Stimulated activated CD8-positive, alpha-beta memory T cell treated with anti-CD3 and anti-CD28 coated beads, Interleukin-7, amount 100 ng/mL, for 48 hours (primary cell): ENCODE data around the gene DUSP16.
A peak's percentile ranks its signal among the peaks of the same experiment; 100 is the strongest.
"Not testable (repeated sequence)": the region's sequence is repeated elsewhere in the genome, so short reads cannot be mapped to it uniquely, and the experiment has no call there.

ENCODE experiments used
- DNase-seq, 2 donors: peaks; one replicate each; pipeline ENCODE4 v3.0.0-alpha.2; 2020; ENCODE audit warnings: low read depth in 1 of 2; ENCODE audit errors: extremely low read depth in 1 of 2

Gene DUSP16, protein sequence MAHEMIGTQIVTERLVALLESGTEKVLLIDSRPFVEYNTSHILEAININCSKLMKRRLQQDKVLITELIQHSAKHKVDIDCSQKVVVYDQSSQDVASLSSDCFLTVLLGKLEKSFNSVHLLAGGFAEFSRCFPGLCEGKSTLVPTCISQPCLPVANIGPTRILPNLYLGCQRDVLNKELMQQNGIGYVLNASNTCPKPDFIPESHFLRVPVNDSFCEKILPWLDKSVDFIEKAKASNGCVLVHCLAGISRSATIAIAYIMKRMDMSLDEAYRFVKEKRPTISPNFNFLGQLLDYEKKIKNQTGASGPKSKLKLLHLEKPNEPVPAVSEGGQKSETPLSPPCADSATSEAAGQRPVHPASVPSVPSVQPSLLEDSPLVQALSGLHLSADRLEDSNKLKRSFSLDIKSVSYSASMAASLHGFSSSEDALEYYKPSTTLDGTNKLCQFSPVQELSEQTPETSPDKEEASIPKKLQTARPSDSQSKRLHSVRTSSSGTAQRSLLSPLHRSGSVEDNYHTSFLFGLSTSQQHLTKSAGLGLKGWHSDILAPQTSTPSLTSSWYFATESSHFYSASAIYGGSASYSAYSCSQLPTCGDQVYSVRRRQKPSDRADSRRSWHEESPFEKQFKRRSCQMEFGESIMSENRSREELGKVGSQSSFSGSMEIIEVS

DNA sequence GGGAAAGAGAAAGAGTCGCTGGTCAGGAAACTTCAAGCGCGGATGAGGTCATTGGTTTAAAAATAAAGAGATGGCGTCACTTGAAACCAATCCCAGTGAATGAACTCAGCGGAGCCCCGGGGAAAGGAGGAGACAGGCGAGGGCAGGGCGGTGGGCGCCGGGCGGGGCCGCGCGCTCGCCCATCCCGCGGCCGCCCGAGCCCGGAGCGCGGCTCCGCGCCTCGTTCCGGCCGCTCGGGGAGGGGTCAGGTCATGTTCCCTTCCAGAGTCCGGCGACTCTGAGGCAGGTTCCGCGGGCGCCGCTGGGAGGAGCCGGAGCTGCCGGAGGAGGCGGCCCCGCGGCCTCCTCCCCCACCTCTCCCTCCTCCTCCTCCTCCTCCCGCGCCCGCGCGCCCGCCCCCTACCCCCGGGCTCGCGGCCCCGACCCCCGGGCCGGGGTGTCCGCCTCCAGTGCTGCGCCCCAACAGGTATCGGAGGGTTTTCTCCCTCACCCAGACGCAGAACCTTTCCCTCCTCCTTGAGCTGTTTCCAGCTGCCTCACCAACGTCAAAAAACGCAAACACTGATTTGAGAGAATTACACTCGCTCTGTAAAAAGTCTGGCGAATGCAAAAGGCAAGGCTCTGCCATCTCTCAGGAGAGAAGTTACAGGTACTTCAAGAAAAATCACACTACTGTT, at the start of gene DUSP16:
Gene DUSP16, minus strand, starts transcription at position 279 of the 677 bp plus-strand sequence. CDS start 41,765 bp downstream, outside the sequence.
- DNase-seq = peak; percentile 57 to 64

DNA sequence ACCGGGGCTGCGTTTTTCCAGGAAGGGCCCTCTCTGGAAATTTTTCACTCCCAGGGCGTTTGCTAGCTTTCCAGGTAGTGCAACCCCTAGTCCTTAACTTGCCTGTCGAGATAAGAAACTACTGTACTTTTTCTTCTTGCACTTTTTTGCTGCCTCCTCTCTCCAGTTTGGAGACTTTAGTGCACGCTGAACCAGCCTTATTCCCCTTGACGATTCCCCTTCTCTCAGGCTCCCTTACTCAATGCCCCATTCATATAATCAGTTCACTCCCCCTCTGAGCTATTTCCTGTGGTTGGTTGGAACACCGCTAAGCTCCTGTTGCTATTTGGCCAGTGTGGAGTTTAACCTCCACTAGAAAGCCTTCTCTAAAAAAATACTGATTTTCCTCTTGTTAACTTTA, 49.7 kb upstream of the DUSP16 start:
- DNase-seq = no peak

DNA sequence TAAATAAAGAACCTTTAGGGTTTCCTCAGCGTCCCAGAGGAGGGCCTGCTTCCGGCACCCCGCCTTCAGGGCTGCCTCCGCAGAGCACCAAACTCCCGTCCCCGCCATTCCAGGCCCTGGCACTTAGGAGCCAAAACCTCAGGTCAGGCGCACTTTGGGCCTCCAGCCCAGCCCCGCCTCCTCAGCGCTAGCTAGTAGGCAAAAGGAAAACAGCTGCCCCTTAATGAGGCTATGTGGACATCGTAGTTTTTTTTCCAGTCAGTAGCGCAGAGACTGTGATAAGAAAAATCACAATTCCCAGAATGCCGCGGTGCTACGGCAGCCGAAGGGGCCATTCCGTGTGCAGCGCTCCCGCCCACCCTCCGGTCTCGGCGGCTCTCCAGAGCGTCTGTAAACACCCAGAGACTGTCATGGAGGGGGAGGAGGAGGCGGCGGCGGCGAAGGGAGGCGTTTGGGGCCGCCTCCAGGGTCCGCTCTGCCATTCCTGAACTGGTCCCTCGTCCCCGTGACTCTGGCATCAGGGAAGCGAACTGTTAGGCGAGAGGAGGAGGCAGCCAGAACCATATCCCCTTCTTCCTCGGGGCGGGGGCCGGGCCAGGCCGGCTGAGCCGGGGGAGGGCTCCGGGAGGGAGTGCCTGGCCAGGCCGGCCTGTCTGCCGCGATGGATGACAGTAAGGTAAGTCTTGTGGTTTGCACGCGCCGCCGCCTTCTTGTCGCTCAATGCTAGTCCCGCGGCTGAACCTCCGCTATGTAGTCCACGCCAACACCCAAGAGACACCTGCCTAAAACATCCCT, 49.0 kb upstream of the DUSP16 start, which contains the start of gene CREBL2:
Gene CREBL2, plus strand, starts transcription at position 365 of the 795 bp plus-strand sequence. Its CDS starts 297 bp downstream, at position 662.
- peak; percentile 59 to 80 for DNase-seq

DNA sequence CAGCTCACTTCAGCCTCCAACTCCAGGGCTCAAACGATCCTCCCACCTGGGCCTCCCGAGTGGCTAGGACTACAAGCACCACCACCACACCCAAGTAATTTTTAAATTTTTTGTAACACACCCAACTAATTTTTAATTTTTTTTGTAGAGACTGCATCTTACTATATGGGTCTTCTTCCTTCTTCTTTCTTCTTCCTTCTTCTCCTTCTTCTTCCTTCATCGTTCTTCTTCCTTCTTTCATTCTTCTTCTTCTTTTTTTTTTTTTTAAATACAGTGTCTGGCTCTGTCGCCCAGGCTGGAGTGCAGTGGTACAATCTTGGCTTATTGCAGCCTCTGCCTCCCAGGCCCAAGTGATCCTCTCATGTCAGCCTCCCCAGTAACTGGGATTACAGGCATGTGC, 48.0 kb upstream of the DUSP16 start:
- DNase-seq = no peak

DNA sequence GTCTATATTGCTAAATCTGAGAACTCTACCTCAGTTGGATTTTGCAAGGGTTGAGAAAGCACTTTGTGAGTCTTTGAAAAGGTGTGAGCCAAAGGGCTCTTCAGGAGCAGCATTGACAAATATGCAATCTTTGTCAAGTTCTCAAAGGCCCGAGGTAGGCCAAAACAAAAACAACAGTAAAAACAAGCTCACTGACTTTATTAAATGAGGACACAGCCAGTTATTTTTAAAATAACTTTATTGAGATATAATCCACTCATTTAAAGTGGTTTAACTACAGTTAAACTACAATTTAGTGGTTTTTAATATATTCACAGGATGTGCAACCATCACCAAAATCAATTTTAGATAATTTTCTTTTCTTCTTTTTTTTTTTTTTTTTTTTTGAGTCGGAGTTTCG, 47.0 kb upstream of the DUSP16 start:
- DNase-seq = no peak

DNA sequence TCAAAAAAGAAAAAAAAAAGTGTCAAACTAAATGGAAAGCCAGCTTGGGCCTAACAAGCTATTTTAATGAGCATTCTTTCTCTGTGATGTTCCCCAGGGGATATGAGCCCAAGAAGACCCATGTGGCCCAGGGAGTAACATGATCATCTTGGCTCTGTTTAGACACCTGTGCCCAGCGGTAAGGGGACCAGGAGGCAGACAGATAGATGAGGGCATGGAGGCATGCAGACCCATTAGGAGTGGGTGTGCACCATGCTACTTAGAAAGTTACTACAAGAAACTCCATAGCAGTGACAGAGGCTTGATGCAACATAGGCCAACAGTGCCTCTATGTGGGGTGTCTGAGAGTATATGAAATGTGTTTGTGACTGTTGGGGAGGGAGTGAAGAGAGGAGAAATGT, 45.9 kb upstream of the DUSP16 start:
- DNase-seq = no peak

DNA sequence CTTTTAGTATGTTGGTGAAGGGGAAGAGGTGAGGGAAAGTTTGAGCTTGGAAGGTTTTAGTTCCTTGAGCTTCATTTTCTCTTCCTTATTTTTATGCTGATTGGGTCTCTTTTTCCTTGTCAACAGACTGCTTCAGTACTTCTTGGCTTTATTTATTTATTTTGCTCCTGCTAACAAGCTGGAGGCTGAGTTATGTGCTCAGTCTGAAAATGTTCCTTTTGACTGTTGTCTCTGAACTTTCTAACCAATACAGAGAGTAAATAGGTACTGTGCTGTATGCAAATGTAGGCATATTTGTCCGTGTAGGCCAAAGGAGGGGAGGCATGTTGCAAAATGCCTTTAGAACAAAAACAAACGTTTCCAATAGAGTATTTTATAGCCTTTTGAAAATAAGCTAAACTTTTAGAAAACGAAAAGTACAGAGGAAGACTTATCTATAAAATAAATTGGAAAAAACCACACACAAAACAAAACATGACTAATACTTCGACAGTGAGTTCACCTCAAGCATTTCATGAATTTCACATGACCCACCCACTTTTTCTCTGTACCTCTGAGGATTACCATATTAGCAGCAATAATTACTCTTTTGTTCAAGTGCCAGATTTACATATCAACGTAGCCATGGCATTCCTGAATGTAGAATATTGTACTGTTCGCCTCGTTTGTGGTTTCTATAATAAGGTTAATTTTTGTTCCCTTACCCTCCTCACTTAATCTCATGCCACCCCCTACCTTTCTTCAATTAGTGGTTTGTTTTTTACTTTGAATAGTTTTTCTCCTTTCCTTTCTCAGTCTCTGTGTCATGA, 44.3 kb upstream of the DUSP16 start:
- DNase-seq = no peak

DNA sequence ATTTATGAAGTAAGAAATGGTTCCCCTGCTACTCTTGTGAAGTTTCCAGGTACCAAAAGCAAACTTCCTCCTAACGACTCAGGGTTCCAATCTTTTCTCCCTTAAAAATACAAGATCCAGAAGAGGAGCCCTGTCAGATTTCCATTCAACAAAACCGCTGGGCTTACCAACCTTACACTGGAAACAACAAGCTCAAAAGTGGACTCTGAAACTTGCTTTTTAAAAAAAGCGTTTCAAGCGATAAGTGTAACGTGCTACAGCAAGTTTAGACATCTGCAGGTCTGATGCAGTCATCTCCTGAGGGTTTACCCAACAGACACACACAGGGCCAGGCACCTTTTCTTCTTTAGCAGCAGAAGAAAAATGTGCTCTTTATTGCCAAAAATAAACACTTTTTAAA, 42.1 kb upstream of the DUSP16 start:
- DNase-seq = no peak

DNA sequence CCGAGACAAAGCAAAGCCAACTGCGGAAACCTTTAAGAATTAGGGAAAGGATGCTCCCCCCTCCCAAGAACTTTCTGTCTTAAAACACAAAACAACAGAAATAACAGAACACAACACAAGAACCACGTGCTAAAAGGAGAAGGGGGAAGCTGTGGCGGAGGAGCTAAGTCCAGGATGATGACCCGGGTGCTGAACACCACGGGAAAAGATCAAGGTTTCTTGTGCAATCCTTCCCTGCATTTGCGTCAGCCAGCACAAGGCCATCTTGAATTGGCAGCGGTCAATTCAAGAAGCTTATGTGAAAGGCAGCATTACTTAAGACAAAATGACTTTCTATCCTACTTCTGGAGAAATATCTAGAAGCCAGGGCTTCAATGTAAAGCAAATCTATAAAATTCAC, 38.0 kb upstream of the DUSP16 start:
- DNase-seq = no peak

DNA sequence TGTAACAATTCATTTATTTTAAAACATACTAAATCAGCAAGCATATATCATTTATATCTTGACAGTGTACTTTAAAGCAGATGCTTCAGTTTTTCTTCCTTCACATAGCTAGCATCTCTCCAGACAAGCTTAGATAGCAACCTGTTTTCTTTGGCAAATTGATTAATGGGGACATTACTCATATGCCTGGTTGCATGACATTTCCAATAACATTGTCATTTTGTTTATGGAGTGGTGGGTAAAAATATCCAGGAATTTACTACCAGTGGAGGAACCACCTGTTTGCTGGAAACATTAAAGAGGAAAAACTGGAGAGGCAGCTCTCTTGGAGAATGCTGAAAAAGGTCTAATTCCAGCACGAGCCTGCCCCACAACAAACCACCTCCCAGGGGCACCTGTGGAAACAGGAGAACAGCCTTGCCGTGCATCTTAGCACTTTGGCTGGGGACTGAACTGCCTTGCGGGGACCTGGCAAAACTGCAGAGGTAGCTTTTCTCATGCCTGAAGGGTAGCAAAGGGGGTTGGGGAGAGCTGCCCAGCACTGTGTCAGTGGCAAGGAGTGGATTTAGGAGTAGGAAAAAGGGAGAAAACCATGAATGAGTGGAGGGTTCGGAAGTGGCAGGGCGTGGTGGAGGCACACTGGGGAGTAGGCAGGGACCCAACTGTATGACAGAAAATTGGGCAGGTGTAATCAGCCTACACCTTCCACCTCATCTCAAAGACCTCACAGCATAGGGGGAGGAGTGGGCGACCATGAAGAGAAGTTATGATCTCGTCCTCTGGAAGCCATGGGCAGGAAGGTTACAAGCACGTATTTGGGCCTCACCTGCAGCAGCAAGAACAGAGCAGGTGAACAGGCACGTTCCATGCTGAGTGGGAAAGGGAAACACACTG, 37.3 kb upstream of the DUSP16 start:
- DNase-seq = no peak

DNA sequence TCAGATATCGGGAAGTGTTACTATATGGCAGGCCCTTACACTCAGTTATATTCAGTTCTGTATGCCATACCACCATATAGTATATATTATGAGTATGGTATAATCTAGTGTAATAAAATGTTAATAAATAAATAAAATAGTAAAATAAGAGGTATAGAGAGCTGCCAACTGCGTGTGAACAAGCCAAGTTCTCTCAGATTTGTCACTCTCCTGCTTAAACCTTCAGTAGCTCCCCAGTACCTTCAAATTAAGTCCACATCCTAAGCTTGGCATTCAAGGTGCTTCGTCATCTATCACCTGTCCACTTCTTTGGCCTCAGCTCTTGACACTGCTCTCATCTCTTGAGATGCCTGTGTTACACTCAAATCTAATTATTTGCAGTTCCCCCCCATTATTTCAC, 36.2 kb upstream of the DUSP16 start:
- no peak for DNase-seq

DNA sequence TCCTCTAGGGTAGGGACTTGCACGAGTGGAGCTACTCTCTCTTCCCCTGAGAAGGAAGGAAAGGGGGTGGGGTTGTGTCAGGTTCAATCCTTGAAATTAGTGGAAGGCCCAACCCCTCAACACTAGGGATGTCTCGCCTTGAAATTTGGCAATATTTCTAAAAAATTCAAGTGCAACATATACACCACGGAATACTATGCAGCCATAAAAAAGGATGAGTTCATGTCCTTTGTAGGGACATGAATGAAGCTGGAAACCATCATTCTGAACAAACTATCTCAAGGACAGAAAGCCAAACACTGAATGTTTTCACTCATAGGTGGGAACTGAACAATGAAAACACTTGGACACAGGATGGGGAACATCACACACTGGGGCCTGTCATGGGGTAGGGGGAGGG, 33.9 kb upstream of the DUSP16 start:
- not testable (repeated sequence) for DNase-seq

DNA sequence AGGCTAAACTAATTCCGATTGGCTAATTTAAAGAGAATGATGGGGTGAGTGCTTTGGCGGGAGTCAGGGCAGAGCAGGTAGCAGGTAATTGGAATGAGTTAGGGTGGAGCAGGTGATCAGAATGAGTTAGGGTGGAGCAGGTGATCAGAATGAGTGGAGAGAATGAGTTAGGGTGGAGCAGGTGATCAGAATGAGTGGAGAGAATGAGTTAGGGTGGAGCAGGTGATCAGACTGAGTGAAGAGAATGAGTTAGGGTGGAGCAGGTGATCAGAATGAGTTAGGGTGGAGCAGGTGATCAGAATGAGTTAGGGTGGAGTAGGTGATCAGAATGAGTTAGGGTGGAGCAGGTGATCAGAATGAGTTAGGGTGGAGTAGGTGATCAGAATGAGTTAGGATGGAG, 33.3 kb upstream of the DUSP16 start:
- DNase-seq = not testable (repeated sequence)

DNA sequence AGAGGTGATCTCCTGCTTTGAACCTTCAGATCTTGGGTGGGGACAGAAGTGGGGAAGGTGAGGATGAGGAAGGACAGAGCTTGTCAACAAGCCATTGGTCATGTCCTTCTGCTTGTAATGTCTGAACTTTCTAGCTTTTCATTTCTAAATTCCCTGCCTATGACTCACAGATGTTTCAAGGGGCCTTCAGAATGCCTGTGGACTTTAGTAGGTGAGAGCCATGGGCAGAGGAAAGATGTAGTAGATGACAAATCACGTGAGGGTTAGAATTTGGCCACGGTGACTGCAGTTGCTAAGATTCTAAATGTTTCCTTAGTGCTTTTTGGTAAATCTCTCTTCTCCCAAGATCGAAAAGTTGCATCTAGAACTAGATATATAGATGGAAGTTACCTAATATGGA, 30.3 kb upstream of the DUSP16 start:
- no peak for DNase-seq

DNA sequence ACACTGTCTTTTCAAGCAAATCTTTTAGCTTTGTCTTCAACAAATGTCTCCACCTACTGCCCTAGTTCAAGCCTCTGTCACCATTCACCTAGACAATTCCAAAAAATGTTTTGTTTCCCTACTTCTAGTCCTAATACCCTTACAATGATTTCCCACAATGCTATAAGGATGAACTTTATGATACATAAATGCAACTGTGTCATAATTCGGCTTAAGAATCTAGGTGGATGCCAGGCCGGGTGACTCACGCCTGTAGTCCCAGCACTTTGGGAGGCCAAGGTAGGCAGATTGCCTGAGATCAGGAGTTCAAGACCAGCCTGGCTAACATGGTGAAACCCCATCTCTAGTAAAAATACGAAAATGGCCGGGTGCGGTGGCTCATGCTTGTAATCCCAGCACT, 28.3 kb upstream of the DUSP16 start:
- DNase-seq = no peak

DNA sequence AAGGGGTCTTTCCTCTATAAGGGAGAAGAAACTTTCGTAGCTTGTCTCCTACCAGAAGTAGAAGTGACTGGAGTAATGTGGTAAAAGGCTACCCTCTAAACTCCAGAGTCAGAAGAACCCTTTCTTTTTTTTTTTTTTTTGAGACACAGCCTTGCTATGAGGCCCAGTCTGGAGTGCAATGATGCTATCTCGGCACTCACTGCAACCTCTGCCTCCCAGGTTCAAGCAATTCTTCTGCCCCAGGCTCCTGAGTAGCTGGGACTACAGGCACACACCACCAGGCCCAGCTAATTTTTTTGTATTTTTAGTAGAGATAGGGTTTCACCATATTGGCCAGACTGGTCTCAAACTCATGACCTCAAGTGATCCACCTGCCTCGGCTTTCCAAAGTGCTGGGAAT, 25.8 kb upstream of the DUSP16 start:
- not testable (repeated sequence) for DNase-seq

DNA sequence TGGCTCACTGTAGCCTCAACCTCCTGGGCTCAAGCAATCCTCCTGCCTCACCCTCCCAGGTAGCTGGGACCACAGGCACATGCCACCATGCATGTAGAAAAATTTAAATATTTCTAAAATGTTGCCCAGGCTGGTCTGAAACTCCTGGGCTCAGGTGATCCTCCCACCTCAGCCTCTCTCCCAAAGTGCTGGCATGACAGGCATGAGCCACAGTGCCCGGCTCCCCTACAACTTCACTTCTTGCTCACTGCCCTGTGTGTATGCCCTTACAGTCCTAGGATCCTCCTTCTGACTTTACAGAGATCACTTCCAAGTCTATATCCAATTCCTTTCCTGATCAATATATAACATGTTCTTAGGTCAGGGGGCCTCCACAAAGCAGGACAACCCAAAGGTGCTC, 25.2 kb upstream of the DUSP16 start:
- no peak for DNase-seq

DNA sequence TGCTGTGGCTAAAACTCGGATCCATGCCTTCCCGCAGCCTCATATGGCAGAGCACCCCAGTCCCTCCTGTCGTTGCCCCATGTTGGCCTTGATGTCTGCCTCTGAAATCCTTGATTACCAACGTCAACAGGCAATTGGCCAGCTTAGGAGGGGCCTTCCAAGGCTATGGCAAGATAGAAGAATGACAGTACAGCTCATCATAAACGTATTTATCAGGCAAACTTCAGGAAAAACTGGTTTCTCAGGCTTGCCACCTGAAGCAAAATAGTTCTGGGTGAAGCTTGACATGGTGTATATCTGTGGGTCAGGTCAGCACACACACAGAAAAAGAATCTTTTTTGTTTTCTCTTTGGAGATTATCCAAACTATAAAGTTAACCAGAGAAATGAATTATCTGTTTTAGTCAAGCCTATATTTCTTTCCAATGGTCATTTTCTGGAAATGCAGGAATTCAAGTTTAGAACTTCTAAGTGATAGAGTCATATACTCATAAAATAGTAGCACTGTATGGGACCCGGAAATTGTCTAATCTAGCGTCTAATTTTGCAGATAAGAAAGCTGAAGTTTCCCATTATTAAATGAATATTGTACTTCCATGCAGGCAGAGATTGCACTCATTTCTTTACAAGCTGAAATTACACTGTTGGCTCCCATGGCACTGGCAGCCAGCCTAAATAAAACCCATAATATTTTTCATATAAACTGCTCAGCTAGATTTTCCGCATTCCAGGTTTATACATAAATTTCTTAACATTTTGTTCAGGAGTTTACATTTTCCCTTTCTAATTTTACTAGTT, 24.4 kb upstream of the DUSP16 start:
- DNase-seq = no peak
